ENCODE data around the gene FZR1.
A peak's percentile ranks its signal among the peaks of the same experiment; 100 is the strongest.
"Not testable (repeated sequence)": the region's sequence is repeated elsewhere in the genome, so short reads cannot be mapped to it uniquely, and the experiment has no call there.

FZR1 gene

GRCh38 chr19:3576696-3577443 is 70.8 kb downstream of the FZR1 start:
- Histone ChIP-seq H3K9me3 (ENCODE audit: low read depth, low read length) (no peaks in the 10 kb centered on the region), H3K4me3 (no peak overlapping the region), H3K36me3 (ENCODE audit: insufficient read depth, low read length) (peaks cover 25% of the 10 kb centered on the region; the same call in 1 of the 2 replicates), H3K27ac (no peak overlapping the region), H3K9ac (ENCODE audit: insufficient read length) (no peak overlapping the region)
- TF ChIP-seq FOXP2 (optimal IDR thresholded peaks at IDR 0.05; ENCODE audit: control extremely low read depth, extremely low read length, insufficient read depth) (no peak), POLR2AphosphoS5 (IDR thresholded peaks at IDR 0.05; ENCODE audit: borderline replicate concordance, low read depth, low read length) (no peak), EZH2 (IDR thresholded peaks at IDR 0.05) (no peak)
- no peak for DNase-seq (ENCODE audit: low read depth, low spot score)

GRCh38 chr19:3577723-3578344 is 71.7 kb downstream of the FZR1 start:
- Histone ChIP-seq H3K9ac (ENCODE audit: insufficient read length) (no peak overlapping the region), H3K36me3 (ENCODE audit: insufficient read depth, low read length) (peaks cover 25% of the 10 kb centered on the region; the same call in 1 of the 2 replicates), H3K4me3 (no peak overlapping the region), H3K9me3 (ENCODE audit: low read depth, low read length) (no peaks in the 10 kb centered on the region), H3K27ac (no peak overlapping the region)
- no peak for TF ChIP-seq POLR2AphosphoS5 (IDR thresholded peaks at IDR 0.05; ENCODE audit: borderline replicate concordance, low read depth, low read length)
- TF ChIP-seq EZH2 (IDR thresholded peaks at IDR 0.05), result no peak
- TF ChIP-seq FOXP2 (optimal IDR thresholded peaks at IDR 0.05; ENCODE audit: control extremely low read depth, extremely low read length, insufficient read depth), result no peak
- no peak for DNase-seq (ENCODE audit: low read depth, low spot score)

- H3K9ac ChIP-seq (ENCODE audit: insufficient read length), result no peak overlapping the region
- H3K27ac ChIP-seq, result no peak overlapping the region
- DNase-seq (ENCODE audit: low read depth, low spot score), result no peak
- TF ChIP-seq EZH2 (IDR thresholded peaks at IDR 0.05) (no peak), POLR2AphosphoS5 (IDR thresholded peaks at IDR 0.05; ENCODE audit: borderline replicate concordance, low read depth, low read length) (no peak), FOXP2 (optimal IDR thresholded peaks at IDR 0.05; ENCODE audit: control extremely low read depth, extremely low read length, insufficient read depth) (no peak)
- no peak overlapping the region for H3K4me3 ChIP-seq
- no peaks in the 10 kb centered on the region for H3K9me3 ChIP-seq (ENCODE audit: low read depth, low read length)
- H3K36me3 ChIP-seq (ENCODE audit: insufficient read depth, low read length), result peaks cover 25% of the 10 kb centered on the region; the same call in 1 of the 2 replicates
Observed at GRCh38 chr19:3578390-3578789, 72.3 kb downstream of the FZR1 start.

- DNase-seq (ENCODE audit: low read depth, low spot score), result no peak
Observed at GRCh38 chr19:3580156-3580934, 74.2 kb downstream of the FZR1 start.

GRCh38 chr19:3581792-3582191 is 75.7 kb downstream of the FZR1 start:
- H3K9ac ChIP-seq (ENCODE audit: insufficient read length); H3K27ac ChIP-seq; H3K9me3 ChIP-seq (ENCODE audit: low read depth, low read length); H3K36me3 ChIP-seq (ENCODE audit: insufficient read depth, low read length); H3K4me3 ChIP-seq; DNase-seq (ENCODE audit: low read depth, low spot score): not testable (repeated sequence)

More at GRCh38 chr19:3580156-3580934, 74.2 kb downstream of the FZR1 start:
- Histone ChIP-seq H3K9ac (ENCODE audit: insufficient read length) (no peak overlapping the region), H3K27ac (no peak overlapping the region), H3K9me3 (ENCODE audit: low read depth, low read length) (no peaks in the 10 kb centered on the region), H3K4me3 (no peak overlapping the region), H3K36me3 (ENCODE audit: insufficient read depth, low read length) (peaks cover 13% of the 10 kb centered on the region; the same call in 1 of the 2 replicates)
- no peak for TF ChIP-seq POLR2AphosphoS5 (IDR thresholded peaks at IDR 0.05; ENCODE audit: borderline replicate concordance, low read depth, low read length)
- TF ChIP-seq FOXP2 (optimal IDR thresholded peaks at IDR 0.05; ENCODE audit: control extremely low read depth, extremely low read length, insufficient read depth), result no peak
- no peak for TF ChIP-seq EZH2 (IDR thresholded peaks at IDR 0.05)

- H3K36me3 ChIP-seq (ENCODE audit: insufficient read depth, low read length); DNase-seq (ENCODE audit: low read depth, low spot score); H3K4me3 ChIP-seq; H3K27ac ChIP-seq; H3K9me3 ChIP-seq (ENCODE audit: low read depth, low read length); H3K9ac ChIP-seq (ENCODE audit: insufficient read length): not testable (repeated sequence)
Observed at GRCh38 chr19:3584036-3584802, 78.1 kb downstream of the FZR1 start.

- no peaks in the 10 kb centered on the region for H3K36me3 ChIP-seq (ENCODE audit: insufficient read depth, low read length)
- TF ChIP-seq EZH2 (IDR thresholded peaks at IDR 0.05) (no peak), FOXP2 (optimal IDR thresholded peaks at IDR 0.05; ENCODE audit: control extremely low read depth, extremely low read length, insufficient read depth) (no peak), POLR2AphosphoS5 (IDR thresholded peaks at IDR 0.05; ENCODE audit: borderline replicate concordance, low read depth, low read length) (no peak)
- H3K9me3 ChIP-seq (ENCODE audit: low read depth, low read length), result no peaks in the 10 kb centered on the region
- H3K4me3 ChIP-seq, result peak within 1 kb of the TSS; percentile 74
- no peak within 1 kb of the TSS for H3K9ac ChIP-seq (ENCODE audit: insufficient read length)
- no peak for DNase-seq (ENCODE audit: low read depth, low spot score)
- no peak within 1 kb of the TSS for H3K27ac ChIP-seq
Observed at GRCh38 chr19:3585301-3586126, 79.4 kb downstream of the FZR1 start, which contains the start of gene GIPC3. TSS of gene GIPC3 (plus strand) at chr19:3585478. CDS start at chr19:3585598, 120 bp downstream.
